H9 (cell line): ENCODE measurements around the gene ETV5. TPM values are rescaled to one million over a fixed set of nuclear protein-coding genes. Genes with fewer than 3 reads are reported as not detected.

Source experiments
- DNase-seq: peaks from one replicate; pipeline ENCODE4 v3.0.0-alpha.2; 2017
- H2AFZ ChIP-seq: one replicate; pipeline ENCODE4 v1.6.1; 2013; ENCODE audit warnings: mild to moderate bottlenecking, low read length, control low read depth, moderate library complexity
- H2AK5ac ChIP-seq: 2 replicates; pipeline ENCODE4 v1.6.1; 2013; ENCODE audit warnings: low read length, control low read depth, mixed read lengths; ENCODE audit not compliant: insufficient read length
- H2BK120ac ChIP-seq: one replicate; pipeline ENCODE4 v1.6.1; 2013; ENCODE audit warnings: low read depth, mild to moderate bottlenecking, low read length, control low read depth, inconsistent platforms; ENCODE audit not compliant: poor library complexity, severe bottlenecking
- H2BK12ac ChIP-seq: 2 replicates; pipeline ENCODE4 v1.6.1; 2013; ENCODE audit warnings: low read length, control low read depth, mixed read lengths, low read depth; ENCODE audit not compliant: insufficient read length
- H2BK15ac ChIP-seq: 2 replicates; pipeline ENCODE4 v1.6.1; 2013; ENCODE audit warnings: low read depth, low read length, control low read depth
- H2BK20ac ChIP-seq: one replicate; pipeline ENCODE4 v1.6.1; 2013; ENCODE audit warnings: low read depth, mild to moderate bottlenecking, low read length, control low read depth, inconsistent platforms; ENCODE audit not compliant: poor library complexity, severe bottlenecking
- H2BK5ac ChIP-seq: 2 replicates; pipeline ENCODE4 v1.6.1; 2013; ENCODE audit warnings: low read length, control low read depth, mixed read lengths; ENCODE audit not compliant: insufficient read length
- H3K14ac ChIP-seq: 2 replicates; pipeline ENCODE4 v1.6.1; 2013; ENCODE audit warnings: low read length, control low read depth; ENCODE audit not compliant: insufficient read depth
- H3K18ac ChIP-seq: 2 replicates; pipeline ENCODE4 v1.6.1; 2013; ENCODE audit warnings: low read depth, mild to moderate bottlenecking, mixed read lengths, low read length, control low read depth; ENCODE audit not compliant: insufficient read length
- H3K23ac ChIP-seq: 2 replicates; pipeline ENCODE4 v1.6.1; 2013; ENCODE audit warnings: low read length, control low read depth, mixed read lengths, low read depth; ENCODE audit not compliant: insufficient read length
- H3K23me2 ChIP-seq: 2 replicates; pipeline ENCODE4 v1.6.1; 2013; ENCODE audit warnings: low read depth, mild to moderate bottlenecking, mixed read lengths, low read length, control low read depth; ENCODE audit not compliant: insufficient read length, poor library complexity, severe bottlenecking
- H3K27ac ChIP-seq: 2 replicates; pipeline ENCODE4 v1.5.1; 2013; ENCODE audit warnings: low read length, control low read depth, mixed read lengths, low read depth; ENCODE audit not compliant: insufficient read length
- H3K27me3 ChIP-seq: 2 replicates; pipeline ENCODE4 v1.6.1; 2013; ENCODE audit warnings: low read length, control low read depth, inconsistent platforms; ENCODE audit not compliant: insufficient read depth
- H3K4ac ChIP-seq: 2 replicates; pipeline ENCODE4 v1.6.1; 2013; ENCODE audit warnings: low read depth, mild to moderate bottlenecking, control low read depth, inconsistent platforms, low read length, moderate library complexity
- H3K4me1 ChIP-seq: 2 replicates; pipeline ENCODE4 v1.6.1; 2013; ENCODE audit warnings: low read length, control low read depth, inconsistent platforms; ENCODE audit not compliant: insufficient read depth
- H3K4me2 ChIP-seq: 2 replicates; pipeline ENCODE4 v1.6.1; 2013; ENCODE audit warnings: low read length, control low read depth, mixed read lengths; ENCODE audit not compliant: insufficient read length, insufficient read depth
- H3K56ac ChIP-seq: 2 replicates; pipeline ENCODE4 v1.6.1; 2013; ENCODE audit warnings: low read depth, mild to moderate bottlenecking, mixed read lengths, low read length, control low read depth; ENCODE audit not compliant: insufficient read length
- H3K79me1 ChIP-seq: 2 replicates; pipeline ENCODE4 v1.6.1; 2013; ENCODE audit warnings: low read depth, mild to moderate bottlenecking, moderate library complexity, low read length, control low read depth, inconsistent platforms; ENCODE audit not compliant: insufficient read depth, poor library complexity, severe bottlenecking
- H3K79me2 ChIP-seq: 2 replicates; pipeline ENCODE4 v1.6.1; 2013; ENCODE audit warnings: low read length, control low read depth, inconsistent platforms; ENCODE audit not compliant: insufficient read depth
- H3K9ac ChIP-seq: 2 replicates; pipeline ENCODE4 v1.6.1; 2013; ENCODE audit warnings: low read length, control low read depth, mixed read lengths; ENCODE audit not compliant: insufficient read length; ENCODE audit errors: extremely low read depth
- H3K9me3 ChIP-seq: one replicate; pipeline ENCODE4 v1.6.1; 2013; ENCODE audit warnings: low read depth, low read length, inconsistent platforms; ENCODE audit not compliant: control insufficient read depth
- H3T11ph ChIP-seq: one replicate; pipeline ENCODE4 v1.6.1; 2013; ENCODE audit warnings: mild to moderate bottlenecking, low read length, control low read depth, inconsistent platforms
- H4K20me1 ChIP-seq: one replicate; pipeline ENCODE4 v1.6.1; 2013; ENCODE audit not compliant: control insufficient read depth, insufficient read length, insufficient read depth
- H4K5ac ChIP-seq: 2 replicates; pipeline ENCODE4 v1.6.1; 2013; ENCODE audit warnings: low read depth, mild to moderate bottlenecking, mixed read lengths, low read length, control low read depth; ENCODE audit not compliant: insufficient read length
- H4K8ac ChIP-seq: replicated peaks from 2 replicates; pipeline ENCODE4 v1.6.1; 2013; ENCODE audit warnings: low read length, control low read depth, mixed read lengths, low read depth; ENCODE audit not compliant: insufficient read length
- H4K91ac ChIP-seq: 2 replicates; pipeline ENCODE4 v1.6.1; 2013; ENCODE audit warnings: low read depth, mild to moderate bottlenecking, moderate library complexity, mixed read lengths, low read length, control low read depth; ENCODE audit not compliant: insufficient read length
- H3K27ac Mint-ChIP-seq, 3 experiments: 2 replicates in 2 of 3; 3 replicates in 1 of 3; pipeline ENCODE4 v1.8.0; 2020 to 2021; ENCODE audit warnings: mixed read lengths in 3 of 3, mild to moderate bottlenecking in 1 of 3, moderate library complexity in 1 of 3
- H3K27me3 Mint-ChIP-seq: 2 replicates; pipeline ENCODE4 v1.8.0; 2021; ENCODE audit warnings: low read depth, mild to moderate bottlenecking, moderate library complexity, mixed read lengths
- H3K36me3 Mint-ChIP-seq, 3 experiments: 2 replicates in 2 of 3; 3 replicates in 1 of 3; pipeline ENCODE4 v1.8.0; 2020 to 2021; ENCODE audit warnings: low read depth in 3 of 3, mixed read lengths in 3 of 3; ENCODE audit not compliant: insufficient read depth in 1 of 3
- H3K4me1 Mint-ChIP-seq, 2 experiments: 2 replicates each; pipeline ENCODE4 v1.8.0; 2020; ENCODE audit warnings: mixed read lengths in 2 of 2
- H3K4me3 Mint-ChIP-seq, 2 experiments: 2 replicates in 1 of 2; 3 replicates in 1 of 2; pipeline ENCODE4 v1.8.0; 2020 to 2021; ENCODE audit warnings: mild to moderate bottlenecking in 2 of 2, mixed read lengths in 2 of 2, moderate library complexity in 1 of 2
- H3K9me3 Mint-ChIP-seq, 2 experiments: 2 replicates in 1 of 2; 3 replicates in 1 of 2; pipeline ENCODE4 v1.8.0; 2020; ENCODE audit warnings: mild to moderate bottlenecking in 2 of 2, mixed read lengths in 2 of 2, moderate library complexity in 1 of 2
- WGBS: extraction: QIAGEN DNeasy Blood & Tissue Kit; methylation state at CpG from one replicate; pipeline ENCODE4 v1.1.7; 2013; ENCODE audit warnings: missing lambda C conversion rate, low lambda C conversion rate, mixed read lengths; ENCODE audit not compliant: insufficient read length; ENCODE audit errors: extremely low coverage; 5-methylcytosine and 5-hydroxymethylcytosine counted together
- total RNA-seq: library from RNA; stranded (reverse); gene quantifications from 2 replicates; pipeline ENCODE4 v1.2.1, GENCODE V29; 2021
- TF ChIP-seq, protein P1 (sequence below): fragments of 200-600 bp; sonication (generic); conservative IDR thresholded peaks from 3 replicates; pipeline ENCODE4 v1.8.0; 2021; ENCODE audit warnings: antibody characterized with exemption, mild to moderate bottlenecking

ETV5 gene
- total RNA-seq, 1 experiment from 2014 or later, result 7.7 TPM

DNA sequence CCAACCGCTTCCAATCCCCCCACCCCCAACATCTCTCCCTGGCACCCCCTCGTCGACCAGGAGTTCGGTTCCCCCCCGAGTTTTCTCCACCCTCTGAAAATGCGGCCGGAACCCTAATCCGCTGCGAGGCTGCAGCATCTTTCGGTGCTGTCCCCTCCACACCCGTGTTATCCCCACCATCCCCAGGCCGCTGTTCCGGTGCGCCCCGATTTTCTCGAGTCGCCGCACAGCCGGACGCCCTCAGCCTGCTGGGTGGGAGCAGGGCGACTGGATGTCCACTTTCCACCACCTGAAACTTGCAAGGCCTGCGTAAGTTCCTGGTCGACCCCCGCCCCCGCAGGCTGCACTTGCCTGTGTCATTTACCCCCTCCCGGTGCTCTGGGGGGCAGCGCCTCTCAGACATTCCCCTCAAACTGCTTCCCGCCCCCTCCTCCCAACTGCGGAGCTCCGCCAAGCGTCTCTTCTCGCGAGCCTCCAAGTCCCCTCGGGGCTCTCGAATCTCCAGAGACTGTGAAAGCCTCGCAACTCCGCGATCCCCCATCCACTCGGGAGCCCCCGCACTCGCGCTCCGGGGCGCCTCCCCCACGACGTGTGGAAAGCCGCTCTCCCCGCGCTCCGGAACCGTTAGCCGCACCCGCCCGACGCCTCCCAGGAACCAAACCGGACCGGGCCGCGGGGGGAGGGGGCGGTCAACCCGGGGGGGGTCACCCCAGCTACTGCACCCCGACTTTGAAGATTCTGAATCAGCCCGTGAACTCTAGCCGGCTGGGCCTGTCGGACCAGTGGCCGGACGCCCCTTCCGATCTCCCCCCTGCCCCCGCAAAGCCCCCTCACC lies 566 bp downstream of the ETV5 start:
- Histone ChIP-seq H4K5ac (no peak overlapping the region), H3K4ac (no peak overlapping the region), H3T11ph (no peak overlapping the region), H3K4me2 (peak overlapping the region; percentile 53), H4K20me1 (no peaks in the 10 kb centered on the region), H3K9me3 (no peaks in the 10 kb centered on the region), H3K23ac (no peak overlapping the region), H3K79me1 (no peaks in the 10 kb centered on the region), H3K14ac (0 out of 2 replicates have a peak overlapping the region, but pooled peaks have one; percentile 55), H2BK20ac (no peak overlapping the region), H2BK5ac (no peak overlapping the region), H3K79me2 (no peaks in the 10 kb centered on the region; the same call in 1 of the 2 replicates), H3K9ac (peak overlapping the region; percentile 66), H2AK5ac (no peak overlapping the region), H2BK15ac (no peak overlapping the region), H3K27me3 (peaks cover 28% of the 10 kb centered on the region), H2BK120ac (no peak overlapping the region), H3K4me1 (peaks cover 2% of the 10 kb centered on the region; the same call in 1 of the 2 replicates), H2BK12ac (no peak overlapping the region), H3K56ac (no peak overlapping the region), H4K8ac (no peak overlapping the region), H3K23me2 (peaks cover 13% of the 10 kb centered on the region), H3K27ac (no peak overlapping the region), H2AFZ (no peak overlapping the region), H4K91ac (no peak overlapping the region), H3K18ac (peak overlapping the region; percentile 59)
- Mint-ChIP-seq H3K27ac (peak overlapping the region; percentile 81 to 99 (median 85); a peak in 4 of 7 replicates), H3K9me3 (peaks cover 0 to 4% of the 10 kb centered on the region in 2 experiments; a peak in 3 of 5 replicates), H3K36me3 (peaks cover 0 to 3% (median 0%) of the 10 kb centered on the region in 3 experiments; a peak in 2 of 7 replicates), H3K4me1 (peaks cover 32 to 33% of the 10 kb centered on the region in 2 experiments), H3K27me3 (peaks cover 92% of the 10 kb centered on the region), H3K4me3 (peak overlapping the region; percentile 76 to 91)
- no CpG with 5 or more reads among the region's 69 CpGs for WGBS
- DNase-seq, result peak; percentile 74
- TF ChIP-seq, protein P1, sequence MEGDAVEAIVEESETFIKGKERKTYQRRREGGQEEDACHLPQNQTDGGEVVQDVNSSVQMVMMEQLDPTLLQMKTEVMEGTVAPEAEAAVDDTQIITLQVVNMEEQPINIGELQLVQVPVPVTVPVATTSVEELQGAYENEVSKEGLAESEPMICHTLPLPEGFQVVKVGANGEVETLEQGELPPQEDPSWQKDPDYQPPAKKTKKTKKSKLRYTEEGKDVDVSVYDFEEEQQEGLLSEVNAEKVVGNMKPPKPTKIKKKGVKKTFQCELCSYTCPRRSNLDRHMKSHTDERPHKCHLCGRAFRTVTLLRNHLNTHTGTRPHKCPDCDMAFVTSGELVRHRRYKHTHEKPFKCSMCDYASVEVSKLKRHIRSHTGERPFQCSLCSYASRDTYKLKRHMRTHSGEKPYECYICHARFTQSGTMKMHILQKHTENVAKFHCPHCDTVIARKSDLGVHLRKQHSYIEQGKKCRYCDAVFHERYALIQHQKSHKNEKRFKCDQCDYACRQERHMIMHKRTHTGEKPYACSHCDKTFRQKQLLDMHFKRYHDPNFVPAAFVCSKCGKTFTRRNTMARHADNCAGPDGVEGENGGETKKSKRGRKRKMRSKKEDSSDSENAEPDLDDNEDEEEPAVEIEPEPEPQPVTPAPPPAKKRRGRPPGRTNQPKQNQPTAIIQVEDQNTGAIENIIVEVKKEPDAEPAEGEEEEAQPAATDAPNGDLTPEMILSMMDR, result no peak
